ENCODE results near the gene TPP1. TPM values are rescaled to one million over a fixed set of nuclear protein-coding genes. Genes with fewer than 3 reads are reported as not detected.

The TPP1 gene
- polyA plus RNA-seq, 2 of the 4 experiments (the other 2 are of a cell fraction) = 41.6 to 53.2 TPM

DNA sequence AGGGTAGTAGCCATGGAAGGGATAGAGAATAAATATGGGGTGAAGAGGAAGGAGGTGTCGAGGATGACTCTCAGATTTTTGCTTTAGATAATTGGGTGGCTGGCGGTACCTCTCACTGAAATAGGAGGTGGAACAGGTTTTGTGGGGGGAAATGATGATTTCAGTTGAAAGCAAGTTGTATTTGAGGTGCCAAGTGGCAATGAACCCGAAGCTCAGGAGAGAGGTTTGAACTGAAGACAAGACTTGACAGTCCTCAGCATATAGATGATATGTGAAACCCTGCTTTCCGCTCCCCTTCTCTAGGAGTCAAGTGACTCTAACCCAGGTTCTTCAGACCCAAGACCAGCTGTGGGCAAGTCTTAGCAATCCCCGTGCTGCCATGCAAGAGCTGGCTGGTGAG, 49.5 kb downstream of the TPP1 start:
- ATAC-seq (no peak), FAIRE-seq (no peak), DNase-seq (ENCODE audit: low read depth in 1 of 2, low spot score in 1 of 2) (no peak)
- CTCF ChIA-PET = interaction anchor here (0.7 to 2.8 kb wide), 3 partner anchors 13 to 80 kb away, joined by 3 to 6 read pairs (median 3); no protein-coding TSS in a partner anchor
- peaks cover 6% of the 10 kb centered on the region; the same call in 2 of the 3 replicates for H3K4me1 ChIP-seq
- no peaks in the 10 kb centered on the region for H3K9me3 ChIP-seq
- no peak overlapping the region for H3K27ac ChIP-seq
- TF ChIP-seq FOSB (CRISPR knock-in tag; IDR thresholded peaks at IDR 0.05) = no peak
- TF ChIP-seq SREBF2 (IDR thresholded peaks at IDR 0.05) = no peak
- TF ChIP-seq, protein P1, sequence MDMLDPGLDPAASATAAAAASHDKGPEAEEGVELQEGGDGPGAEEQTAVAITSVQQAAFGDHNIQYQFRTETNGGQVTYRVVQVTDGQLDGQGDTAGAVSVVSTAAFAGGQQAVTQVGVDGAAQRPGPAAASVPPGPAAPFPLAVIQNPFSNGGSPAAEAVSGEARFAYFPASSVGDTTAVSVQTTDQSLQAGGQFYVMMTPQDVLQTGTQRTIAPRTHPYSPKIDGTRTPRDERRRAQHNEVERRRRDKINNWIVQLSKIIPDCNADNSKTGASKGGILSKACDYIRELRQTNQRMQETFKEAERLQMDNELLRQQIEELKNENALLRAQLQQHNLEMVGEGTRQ (IDR thresholded peaks at IDR 0.05) = no peak
- TF ChIP-seq HOXB13 (CRISPR knock-in tag; IDR thresholded peaks at IDR 0.05; ENCODE audit: low read depth) = no peak
- TF ChIP-seq JUNB (IDR thresholded peaks at IDR 0.05) = no peak
- no peak for TF ChIP-seq ZC3H11A (IDR thresholded peaks at IDR 0.05)
- no peak for TF ChIP-seq EP300 (IDR thresholded peaks at IDR 0.05)
- TF ChIP-seq CEBPB (IDR thresholded peaks at IDR 0.05) = no peak
- no peak for TF ChIP-seq ZFP36 (IDR thresholded peaks at IDR 0.05; ENCODE audit: borderline replicate concordance, partially characterized antibody)
- no peak for TF ChIP-seq KDM1A (IDR thresholded peaks at IDR 0.05; ENCODE audit: low read depth)
- TF ChIP-seq, protein P2, sequence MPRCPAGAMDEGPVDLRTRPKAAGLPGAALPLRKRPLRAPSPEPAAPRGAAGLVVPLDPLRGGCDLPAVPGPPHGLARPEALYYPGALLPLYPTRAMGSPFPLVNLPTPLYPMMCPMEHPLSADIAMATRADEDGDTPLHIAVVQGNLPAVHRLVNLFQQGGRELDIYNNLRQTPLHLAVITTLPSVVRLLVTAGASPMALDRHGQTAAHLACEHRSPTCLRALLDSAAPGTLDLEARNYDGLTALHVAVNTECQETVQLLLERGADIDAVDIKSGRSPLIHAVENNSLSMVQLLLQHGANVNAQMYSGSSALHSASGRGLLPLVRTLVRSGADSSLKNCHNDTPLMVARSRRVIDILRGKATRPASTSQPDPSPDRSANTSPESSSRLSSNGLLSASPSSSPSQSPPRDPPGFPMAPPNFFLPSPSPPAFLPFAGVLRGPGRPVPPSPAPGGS (IDR thresholded peaks at IDR 0.05) = no peak
- TF ChIP-seq NFE2L2 (conservative IDR thresholded peaks at IDR 0.05; ENCODE audit: low read length) = no peak
- TF ChIP-seq BHLHE40 (IDR thresholded peaks at IDR 0.05; ENCODE audit: low read depth, low read length) = no peak
- TF ChIP-seq CBX2 (IDR thresholded peaks at IDR 0.05; ENCODE audit: borderline replicate concordance, low read depth) = no peak
- TF ChIP-seq HDAC2 (IDR thresholded peaks at IDR 0.05) = no peak
- no peak for TF ChIP-seq POLR2A (IDR thresholded peaks at IDR 0.05; ENCODE audit: low read length)
- TF ChIP-seq CHD4 (IDR thresholded peaks at IDR 0.05; ENCODE audit: borderline replicate concordance) = no peak
- TF ChIP-seq, protein P3, sequence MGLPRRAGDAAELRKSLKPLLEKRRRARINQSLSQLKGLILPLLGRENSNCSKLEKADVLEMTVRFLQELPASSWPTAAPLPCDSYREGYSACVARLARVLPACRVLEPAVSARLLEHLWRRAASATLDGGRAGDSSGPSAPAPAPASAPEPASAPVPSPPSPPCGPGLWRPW (IDR thresholded peaks at IDR 0.05) = no peak
- no peak overlapping the region for H3K4me3 ChIP-seq
- H3K4me2 ChIP-seq = no peak overlapping the region
- POLR2A ChIA-PET = no interaction called here
- WGBS (ENCODE audit: missing lambda C conversion rate) = 74% methylated on average over 5 of the region's 5 CpGs

DNA sequence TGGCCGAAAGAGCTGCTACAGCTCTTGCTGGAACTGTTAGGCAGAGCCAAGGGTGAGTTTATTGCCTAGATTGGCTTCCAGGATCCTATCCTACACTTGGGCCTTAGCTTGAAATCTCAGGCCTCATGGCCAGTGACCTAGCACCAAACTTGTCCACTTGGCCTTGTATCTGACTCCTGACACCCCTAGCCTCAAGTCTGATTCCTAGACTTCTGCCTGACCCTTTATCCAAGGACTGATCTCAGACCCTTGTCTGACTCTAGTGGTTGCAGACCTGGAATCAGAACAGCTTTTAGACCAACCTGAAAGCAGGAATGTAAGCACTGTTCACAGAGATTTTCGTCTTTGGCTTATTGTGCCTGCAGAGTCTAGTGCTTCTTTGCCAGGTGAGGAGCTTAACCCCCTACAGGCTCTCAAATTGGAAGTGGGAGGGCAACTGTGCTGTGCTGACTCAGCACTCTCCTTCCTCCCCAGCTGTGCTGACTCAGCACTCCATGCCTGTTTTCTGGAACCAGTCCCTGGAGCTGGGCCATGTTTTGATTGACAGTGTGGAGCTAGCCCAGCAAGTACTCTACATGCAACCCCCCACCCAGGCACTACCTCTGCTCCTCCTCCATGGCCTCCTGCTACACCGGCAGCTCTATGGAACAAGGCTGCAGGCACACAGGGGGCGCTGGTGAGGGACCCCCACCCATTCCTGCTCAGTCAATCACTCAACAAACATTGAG, 50.9 kb downstream of the TPP1 start:
- TF ChIP-seq MAFK (IDR thresholded peaks at IDR 0.05; ENCODE audit: partially characterized antibody) (peak; percentile 100), PHF8 (IDR thresholded peaks at IDR 0.05; ENCODE audit: borderline replicate concordance, low read depth) (no peak)
- H3K4me3 ChIP-seq = no peak overlapping the region
- H3K9me3 ChIP-seq = no peaks in the 10 kb centered on the region
- CTCF ChIA-PET = interaction anchor here (1.1 to 1.6 kb wide), 4 partner anchors 15 to 84 kb away, joined by 3 to 5 read pairs (median 4); no protein-coding TSS in a partner anchor
- POLR2A ChIA-PET = no interaction called here
- DNase-seq (ENCODE audit: low read depth in 1 of 2, low spot score in 1 of 2) = peak in 1 of 2 experiments; percentile 24
- ATAC-seq = peak in 1 of 2 experiments; percentile 14; a peak in 2 of 6 replicates
- FAIRE-seq = no peak
- H3K4me1 ChIP-seq = peaks cover 6% of the 10 kb centered on the region; the same call in 2 of the 3 replicates
- H3K27ac ChIP-seq = peak overlapping the region in 1 of 2 experiments; percentile 9; a peak in 3 of 6 replicates
- 100% methylated on average over 3 of the region's 4 CpGs for WGBS (ENCODE audit: missing lambda C conversion rate)
- H3K4me2 ChIP-seq = no peak overlapping the region

DNA sequence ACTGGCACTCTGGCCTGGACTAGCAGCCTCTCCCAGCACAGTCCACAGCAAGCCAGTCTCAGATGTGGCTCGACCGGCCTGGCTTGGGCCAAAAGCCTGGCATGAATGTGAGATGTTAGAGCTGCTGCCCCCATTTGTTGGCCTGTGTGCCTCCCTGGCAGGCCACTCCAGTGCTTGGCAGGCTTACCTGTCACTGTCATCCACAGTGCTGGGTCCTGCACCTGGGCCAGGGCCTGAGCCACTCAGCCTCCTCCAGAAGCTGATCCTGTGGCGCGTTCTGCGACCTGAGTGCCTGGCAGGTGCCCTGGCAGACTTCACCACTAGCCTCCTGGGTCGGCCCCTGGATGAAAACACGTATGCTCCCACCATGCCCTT, 51.9 kb downstream of the TPP1 start:
- FAIRE-seq (no peak), DNase-seq (ENCODE audit: low read depth in 1 of 2, low spot score in 1 of 2) (no peak), ATAC-seq (no peak; a peak in 2 of 6 replicates)
- H3K9me3 ChIP-seq = no peaks in the 10 kb centered on the region
- H3K4me3 ChIP-seq = no peak overlapping the region
- no peak for TF ChIP-seq HOXB5 (CRISPR knock-in tag; IDR thresholded peaks at IDR 0.05)
- WGBS (ENCODE audit: missing lambda C conversion rate) = 88% methylated on average over 7 of the region's 7 CpGs
- no peak overlapping the region for H3K4me2 ChIP-seq
- H3K27ac ChIP-seq = no peak overlapping the region
- ChIA-PET POLR2A (no interaction called here), CTCF (interaction anchor here (1.1 to 1.6 kb wide), 2 partner anchors 14 to 29 kb away, joined by 3 to 4 read pairs; no protein-coding TSS in a partner anchor)
- H3K4me1 ChIP-seq = peaks cover 6% of the 10 kb centered on the region; the same call in 2 of the 3 replicates
